Gastroesophageal sphincter (tissue), 4 donors: ENCODE measurements around the gene KMT2B. TPM values are rescaled to one million over a fixed set of nuclear protein-coding genes. Genes with fewer than 3 reads are reported as not detected.

ENCODE experiments used
- ATAC-seq: fragments of 150-250 bp; one replicate; pipeline ENCODE4 v1.9.1; 2016; ENCODE audit warnings: mild to moderate bottlenecking, moderate library complexity
- H3K27ac ChIP-seq, 4 donors: fragments of 200-600 bp; sonication (generic) in 3 of 4; 1 replicate in 3 of 4; 2 replicates in 1 of 4; pipeline ENCODE4 v1.5.1; 2016 to 2019
- H3K27me3 ChIP-seq: fragments of 200-600 bp; sonication (generic); one replicate; pipeline ENCODE4 v1.5.1; 2019
- H3K36me3 ChIP-seq, 2 donors: fragments of 200-600 bp; sonication (generic); one replicate each; pipeline ENCODE4 v1.5.1; 2019; ENCODE audit warnings: control low read depth in 1 of 2
- H3K4me1 ChIP-seq, 3 donors: fragments of 200-600 bp; sonication (generic); 1 replicate in 2 of 3; 2 replicates in 1 of 3; pipeline ENCODE4 v1.5.1; 2016 to 2019; ENCODE audit warnings: control low read depth in 2 of 3
- H3K4me3 ChIP-seq, 2 donors: fragments of 200-600 bp; sonication (generic); one replicate each; pipeline ENCODE4 v1.5.1; 2019; ENCODE audit warnings: mild to moderate bottlenecking in 1 of 2, moderate library complexity in 1 of 2
- H3K9me3 ChIP-seq, 3 donors: fragments of 200-600 bp; sonication (generic); one replicate each; pipeline ENCODE4 v1.5.1; 2017 to 2019; ENCODE audit warnings: control low read depth in 2 of 3
- CTCF ChIP-seq, 4 experiments: fragments of 200-600 bp in 2 of 4; fragments of 450-650 bp in 2 of 4; sonication (generic) in 1 of 4; IDR thresholded peaks; one replicate each; pipeline ENCODE4 v1.5.1; 2017 to 2019; ENCODE audit warnings: antibody characterized with exemption in 4 of 4, mild to moderate bottlenecking in 2 of 4, moderate library complexity in 2 of 4
- EP300 ChIP-seq: sonication (generic); formaldehyde crosslinking; IDR thresholded peaks from one replicate; pipeline ENCODE4 v1.6.1; 2017; ENCODE audit warnings: antibody characterized with exemption, mild to moderate bottlenecking
- POLR2A ChIP-seq, 2 donors: fragments of 450-650 bp; IDR thresholded peaks; one replicate each; pipeline ENCODE4 v1.6.1; 2017; ENCODE audit warnings: antibody characterized with exemption in 2 of 2, mild to moderate bottlenecking in 2 of 2, moderate library complexity in 1 of 2
- POLR2AphosphoS5 ChIP-seq: sonication (generic); formaldehyde crosslinking; IDR thresholded peaks from one replicate; pipeline ENCODE4 v1.6.1; 2017; ENCODE audit warnings: antibody characterized with exemption
- WGBS, 2 donors: methylation state at CpG; one replicate each; pipeline ENCODE4 v1.1.5; 2018; ENCODE audit warnings: low coverage in 1 of 2; 5-methylcytosine and 5-hydroxymethylcytosine counted together
- total RNA-seq, 4 donors: library from RNA; depleted of rRNA; stranded (reverse); fragments of >200 nt; gene quantifications; one replicate each; pipeline ENCODE4 v1.1.0, GENCODE V29; 2016

Gene KMT2B
- total RNA-seq, 4 donors from 2014 or later, result 7.7 to 27.0 (median 17.5) TPM

- H3K27ac ChIP-seq, result peak within 1 kb of the TSS; percentile 70 to 87 (median 87)
- H3K9me3 ChIP-seq, result no peaks in the 10 kb centered on the region
- 2 to 3% methylated on average over 17 to 19 of the region's 45 CpGs for WGBS, 2 donors
- peaks cover 0 to 61% (median 28%) of the 10 kb centered on the region in 3 donors for H3K4me1 ChIP-seq
- H3K27me3 ChIP-seq, result no peaks in the 10 kb centered on the region
- H3K4me3 ChIP-seq, result peak within 1 kb of the TSS; percentile 79 to 81
- TF ChIP-seq POLR2A (IDR thresholded peaks at IDR 0.05) (peak; percentile 79 to 87), EP300 (no peak), POLR2AphosphoS5 (peak; percentile 93), CTCF (IDR thresholded peaks at IDR 0.05) (peak in 2 of 4 experiments; percentile 14 to 15)
- peaks cover 0 to 34% of the 10 kb centered on the region in 2 donors for H3K36me3 ChIP-seq
- ATAC-seq, result peak; percentile 93
These were observed 30.6 kb downstream of the KMT2B start, which contains the start of gene LIN37 for GRCh38 chr19:35748106-35749020. Gene LIN37, plus strand, starts transcription at chr19:35748576. Its CDS starts 149 bp downstream, at chr19:35748725.

DNA sequence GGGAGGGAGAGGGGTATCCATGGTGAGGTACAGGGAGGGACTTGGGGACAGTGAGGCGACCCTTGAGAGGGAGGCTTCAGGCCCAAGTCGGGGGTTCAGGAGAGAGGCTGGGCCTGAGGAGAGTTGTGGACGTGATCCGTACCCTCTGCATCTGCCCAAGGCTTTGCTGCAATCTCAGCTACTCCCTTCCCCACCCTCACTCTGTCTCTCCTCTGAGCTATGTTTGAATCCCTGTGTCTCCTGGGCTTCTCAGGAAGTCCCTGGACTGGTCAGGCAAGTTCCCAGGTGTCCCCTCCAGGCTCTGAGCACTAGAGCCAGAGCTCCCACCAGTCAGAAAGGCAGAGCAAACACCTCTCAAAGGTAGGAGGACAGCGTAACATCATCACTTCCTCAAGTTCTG lies 32.4 kb downstream of the KMT2B start:
- peaks cover 0 to 68% (median 28%) of the 10 kb centered on the region in 3 donors for H3K4me1 ChIP-seq
- H3K36me3 ChIP-seq, result peaks cover 0 to 43% of the 10 kb centered on the region in 2 donors
- no peak for ATAC-seq
- TF ChIP-seq POLR2AphosphoS5, result no peak
- no peak for TF ChIP-seq POLR2A (IDR thresholded peaks at IDR 0.05)
- TF ChIP-seq EP300, result no peak
- TF ChIP-seq CTCF (IDR thresholded peaks at IDR 0.05), result no peak
- no peak overlapping the region for H3K4me3 ChIP-seq
- H3K27ac ChIP-seq, result peak overlapping the region in 2 of 4 donors; percentile 87
- no peaks in the 10 kb centered on the region for H3K9me3 ChIP-seq
- WGBS, 2 donors, result 84 to 100% methylated on average over 1 to 2 of the region's 5 CpGs
- H3K27me3 ChIP-seq, result no peaks in the 10 kb centered on the region

DNA sequence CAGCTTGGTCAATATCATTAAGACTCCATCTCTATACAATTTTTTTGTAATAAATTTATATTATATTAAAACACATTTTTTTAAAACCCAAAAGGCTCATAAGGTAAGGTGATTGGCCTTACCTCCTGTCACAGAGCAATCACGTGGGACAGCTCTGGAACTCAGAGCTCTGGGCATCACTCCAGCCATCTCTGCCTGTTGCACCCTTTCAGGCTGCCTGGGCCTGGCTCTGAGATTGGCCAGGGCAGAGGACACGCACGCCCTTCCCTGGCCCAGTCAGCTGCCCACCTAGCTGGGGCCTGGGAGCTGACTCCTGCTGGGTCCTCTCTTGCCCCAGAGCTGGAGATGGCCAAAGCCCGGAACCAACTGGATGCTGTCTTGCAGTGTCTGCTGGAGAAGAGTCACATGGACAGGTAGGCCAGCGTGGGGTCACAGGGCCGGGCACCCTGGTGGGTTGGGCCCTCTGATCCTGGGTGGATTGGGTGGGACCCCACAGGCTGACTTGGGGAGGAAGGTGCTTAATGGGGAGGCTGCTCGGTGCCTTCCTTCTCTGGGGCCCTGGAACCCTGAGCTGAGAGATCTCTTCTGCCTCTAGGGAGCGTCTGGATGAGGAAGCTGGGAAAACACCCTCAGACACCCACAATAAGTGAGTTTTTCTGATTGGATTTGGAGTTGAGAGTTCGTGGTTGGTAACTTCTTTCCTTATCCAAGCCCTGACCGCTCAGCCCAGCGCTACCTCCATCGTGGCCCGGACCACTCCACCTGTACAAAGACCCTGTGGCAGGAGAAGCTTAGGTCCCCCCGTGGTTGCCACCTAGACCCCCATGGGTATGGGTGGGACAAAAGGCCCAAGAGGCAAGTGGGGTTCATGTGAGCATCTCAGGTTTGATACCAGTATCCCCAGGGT lies 34.3 kb downstream of the KMT2B start:
- 58 to 75% methylated on average over 2 to 4 of the region's 14 CpGs for WGBS, 2 donors
- Histone ChIP-seq H3K27me3 (no peaks in the 10 kb centered on the region), H3K4me3 (no peak overlapping the region), H3K27ac (peak overlapping the region in 2 of 4 donors; percentile 6 to 98), H3K36me3 (peaks cover 0 to 39% of the 10 kb centered on the region in 2 donors), H3K9me3 (no peaks in the 10 kb centered on the region), H3K4me1 (peaks cover 0 to 74% (median 30%) of the 10 kb centered on the region in 3 donors)
- ATAC-seq, result no peak
- TF ChIP-seq POLR2A (IDR thresholded peaks at IDR 0.05), result no peak
- TF ChIP-seq CTCF (IDR thresholded peaks at IDR 0.05), result no peak
- no peak for TF ChIP-seq EP300
- TF ChIP-seq POLR2AphosphoS5, result no peak

- Histone ChIP-seq H3K36me3 (peaks cover 0 to 39% of the 10 kb centered on the region in 2 donors), H3K27ac (peak overlapping the region in 3 of 4 donors; percentile 9 to 99 (median 98)), H3K27me3 (no peaks in the 10 kb centered on the region), H3K9me3 (no peaks in the 10 kb centered on the region), H3K4me1 (peaks cover 0 to 72% (median 34%) of the 10 kb centered on the region in 3 donors), H3K4me3 (no peak overlapping the region)
- no peak for TF ChIP-seq POLR2AphosphoS5
- TF ChIP-seq EP300, result no peak
- TF ChIP-seq CTCF (IDR thresholded peaks at IDR 0.05), result no peak
- TF ChIP-seq POLR2A (IDR thresholded peaks at IDR 0.05), result no peak
- WGBS, 2 donors, result 80% methylated on average over 3 of the region's 20 CpGs; no CpG with 5 or more reads in 1 of the 2 donors
- ATAC-seq, result no peak
These were observed 35.0 kb downstream of the KMT2B start for GRCh38 chr19:35752746-35753350.
